Stromal cell of bone marrow (primary cell): ENCODE measurements around the gene MAL.

Source experiments
- DNase-seq: peaks from one replicate; pipeline ENCODE4 v3.0.0-alpha.2; 2012; ENCODE audit warnings: low read depth

Gene MAL

DNA sequence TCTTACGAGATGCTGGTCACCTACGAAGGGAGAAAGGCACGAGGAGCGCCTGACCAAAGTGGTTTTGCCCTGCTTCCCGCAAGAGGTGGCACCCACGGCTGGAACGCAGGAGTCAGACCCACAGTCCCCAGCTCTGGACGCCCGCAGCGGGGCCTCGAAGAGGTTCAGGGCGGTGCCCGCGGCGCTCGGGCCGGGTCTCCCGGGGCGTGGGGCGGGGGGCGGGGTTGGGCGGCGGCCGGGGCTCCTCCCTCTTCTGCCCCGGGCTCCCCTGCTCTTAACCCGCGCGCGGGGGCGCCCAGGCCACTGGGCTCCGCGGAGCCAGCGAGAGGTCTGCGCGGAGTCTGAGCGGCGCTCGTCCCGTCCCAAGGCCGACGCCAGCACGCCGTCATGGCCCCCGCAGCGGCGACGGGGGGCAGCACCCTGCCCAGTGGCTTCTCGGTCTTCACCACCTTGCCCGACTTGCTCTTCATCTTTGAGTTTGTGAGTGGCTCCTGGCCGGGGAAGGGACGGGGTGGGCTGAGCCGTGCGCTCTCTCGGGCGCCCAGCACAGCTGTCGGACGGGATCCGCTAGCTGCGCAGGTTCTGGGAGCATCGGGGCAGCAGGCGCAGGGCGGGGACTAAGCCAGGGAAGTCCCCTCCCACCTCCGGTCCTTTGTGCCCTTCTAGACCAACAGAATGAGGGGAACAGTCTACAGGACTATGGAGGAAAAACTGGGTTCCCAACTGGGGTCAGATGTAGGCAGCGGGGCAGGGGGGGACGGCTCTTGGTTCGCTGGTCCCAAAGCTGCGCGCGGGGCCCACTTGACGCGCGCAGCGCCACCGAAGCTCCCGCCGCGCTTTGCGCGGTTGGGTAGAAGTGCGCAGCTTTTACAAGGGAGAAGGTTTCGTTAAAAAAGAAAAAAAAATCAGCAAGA is at the start of gene MAL:
TSS of gene MAL (plus strand) at position 303 of the 914 bp plus-strand sequence. CDS start at position 388, 85 bp downstream.
- no peak for DNase-seq

DNA sequence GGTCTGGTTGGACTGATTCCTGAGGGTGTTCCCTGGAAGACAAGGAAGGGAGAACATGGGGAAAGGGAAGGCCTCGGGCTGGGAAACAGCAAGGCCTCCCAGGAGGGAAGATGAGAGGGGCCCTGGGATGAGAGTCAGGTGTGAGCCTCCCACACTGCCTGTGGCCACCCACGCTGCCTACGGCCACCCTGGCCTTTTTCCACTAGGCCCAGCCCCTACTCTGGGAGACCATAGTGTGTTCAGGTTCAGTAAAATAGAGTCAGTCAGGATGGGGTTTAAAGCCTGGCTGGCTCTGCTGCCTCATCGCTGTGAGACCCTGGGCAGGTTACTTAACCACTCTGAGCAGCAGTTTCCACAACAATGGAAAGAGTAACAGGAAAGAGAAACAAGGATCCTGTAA is 47.7 kb upstream of the MAL start:
- DNase-seq: no peak

DNA sequence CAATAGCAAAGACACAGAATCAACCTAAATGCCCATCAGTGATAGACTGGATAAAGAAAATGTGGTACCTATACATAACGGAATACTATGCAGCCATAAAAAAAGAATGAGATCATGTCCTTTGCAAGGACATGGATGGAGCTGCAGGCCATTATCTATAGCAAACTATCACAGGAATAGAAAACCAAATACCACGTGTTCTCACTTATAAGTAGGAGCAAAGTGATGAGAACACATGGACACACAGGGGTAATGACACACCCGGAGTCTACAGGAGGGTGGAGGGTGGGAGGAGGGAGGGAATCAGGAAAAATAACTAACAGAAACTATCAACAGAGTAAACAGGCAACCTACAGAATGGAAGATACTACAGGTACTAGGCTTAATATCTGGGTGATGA is 46.6 kb upstream of the MAL start:
- DNase-seq: no peak

DNA sequence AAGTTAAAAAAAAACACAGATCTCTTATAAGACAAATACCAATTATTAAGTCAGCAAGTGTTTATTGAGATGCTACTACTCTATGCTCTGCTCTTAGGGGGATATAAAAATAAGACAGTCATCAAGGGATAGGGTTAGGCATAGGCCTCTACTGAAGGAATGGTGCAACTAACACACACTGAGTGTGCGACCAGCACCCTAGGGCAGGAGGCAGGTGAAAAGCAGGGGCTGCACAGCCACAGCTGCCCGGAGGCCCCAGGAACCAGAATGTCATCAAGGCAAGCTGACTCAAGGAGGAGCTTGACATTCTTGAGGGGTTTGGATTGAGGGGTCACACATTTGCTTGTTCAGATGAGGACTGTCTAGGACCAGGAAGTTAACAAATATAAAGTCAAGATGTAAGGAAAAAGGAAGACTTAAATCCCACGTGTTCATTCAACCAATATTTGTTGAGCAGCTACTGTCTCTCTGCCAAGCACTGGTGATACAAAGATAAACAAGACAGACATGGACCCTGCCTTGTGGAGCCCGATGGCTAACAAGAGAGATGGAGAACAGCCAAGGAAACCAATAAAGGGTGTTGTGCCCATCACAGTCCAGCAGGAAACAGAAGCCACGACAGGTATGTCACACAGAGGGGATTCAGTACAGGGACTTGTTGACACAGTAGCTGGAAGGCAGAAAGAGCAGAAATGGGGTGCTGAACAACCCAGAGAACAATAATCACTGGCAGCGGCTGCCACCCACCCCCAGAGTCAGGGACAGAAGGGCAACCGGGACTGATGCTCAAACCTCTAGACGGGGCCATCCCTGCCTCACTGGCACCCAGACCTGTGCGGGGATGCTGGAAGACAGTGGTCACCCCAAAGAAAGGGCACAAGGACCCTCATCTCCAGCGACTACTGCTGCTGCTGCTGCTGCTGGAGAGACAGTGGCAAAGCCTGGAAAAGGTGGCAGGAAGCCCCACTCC is 45.8 kb upstream of the MAL start:
- DNase-seq: no peak

DNA sequence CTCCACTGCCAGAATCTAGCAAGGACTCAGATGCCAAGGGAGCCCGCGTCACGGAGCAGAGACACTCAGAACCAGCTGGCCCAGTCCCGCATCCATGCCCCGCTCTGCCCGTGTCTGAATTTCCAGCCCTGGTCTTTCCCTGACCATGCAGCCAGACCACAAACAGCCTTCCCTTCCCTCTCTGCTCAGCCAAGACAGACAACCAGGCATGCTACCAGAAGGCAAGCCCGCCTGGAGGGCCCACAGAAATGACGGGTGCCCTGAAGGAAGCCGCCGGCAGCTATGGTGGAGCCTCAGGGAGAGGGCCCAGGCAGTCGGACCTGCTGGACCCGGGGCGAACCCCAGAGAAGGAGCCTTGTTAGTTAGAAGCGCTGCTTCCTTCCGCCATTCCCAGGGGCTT is 45.1 kb upstream of the MAL start:
- no peak for DNase-seq

DNA sequence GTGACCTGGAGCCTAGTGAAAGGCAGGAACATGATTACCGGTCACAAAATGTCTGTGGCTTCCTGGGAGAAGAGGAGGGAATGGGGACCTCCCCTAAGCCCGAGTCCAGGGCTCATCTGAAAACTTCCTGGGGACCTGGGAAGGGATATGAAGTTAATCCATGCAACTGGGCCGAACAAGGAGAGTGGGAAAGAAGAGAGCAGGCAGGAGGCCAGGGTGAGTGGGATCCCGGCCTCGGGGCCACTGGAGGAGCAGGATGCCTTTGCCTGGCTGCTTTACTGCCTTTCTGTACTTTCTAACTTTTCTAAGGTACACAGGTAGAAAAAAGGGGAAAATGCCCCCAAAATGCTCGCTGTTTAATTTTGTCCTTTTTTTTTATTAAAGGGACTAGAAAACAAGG is 43.4 kb upstream of the MAL start:
- DNase-seq: no peak

DNA sequence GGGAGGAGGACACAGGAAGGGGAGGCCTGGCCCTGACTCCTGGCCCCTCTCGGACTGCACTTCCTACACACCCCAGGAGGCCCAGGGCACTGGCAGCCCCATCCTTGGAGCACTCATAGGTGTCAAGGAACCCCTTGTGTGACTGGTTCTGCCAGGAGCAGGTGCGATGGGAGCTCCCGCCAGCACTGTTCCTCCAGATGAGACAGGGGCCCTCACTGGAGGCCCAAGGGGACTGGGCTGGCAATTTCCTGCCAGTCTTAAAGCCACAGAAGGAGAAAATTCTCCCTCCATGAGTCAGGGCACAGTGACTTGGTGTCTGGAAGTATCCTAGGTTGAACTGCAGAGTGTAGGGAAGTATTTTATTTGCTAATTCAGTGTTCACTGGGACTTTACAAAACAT is 42.8 kb upstream of the MAL start:
- peak; percentile 3 for DNase-seq

DNA sequence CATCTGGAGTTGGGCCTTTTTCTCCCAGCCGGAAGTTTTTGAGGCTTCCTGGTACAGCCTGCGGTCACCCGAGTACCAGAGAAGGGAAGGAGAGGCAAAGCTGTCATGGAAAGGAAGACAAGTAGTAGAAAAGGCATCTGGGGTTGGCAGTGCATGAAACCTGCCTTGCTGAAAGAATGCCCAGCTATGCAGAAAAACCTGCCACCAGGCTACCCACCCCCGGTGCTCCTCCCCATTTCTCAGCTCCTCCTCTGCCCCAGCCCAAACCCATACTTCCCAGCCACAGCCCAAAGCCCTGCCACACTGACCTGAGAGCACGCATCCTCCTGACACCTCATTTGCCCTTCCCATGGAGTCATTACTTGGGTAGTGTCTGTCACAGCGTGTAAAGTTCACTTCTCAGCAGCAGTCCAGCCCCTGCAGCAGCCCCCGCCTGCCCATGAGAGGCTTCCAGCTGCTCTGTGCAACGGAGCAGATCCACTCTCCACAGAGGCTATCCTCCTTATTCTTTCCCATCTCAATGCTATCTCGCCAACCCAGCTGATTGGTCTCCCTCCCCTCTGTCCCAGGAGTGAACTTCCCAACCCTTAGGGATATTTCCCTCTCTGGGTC is 40.4 kb upstream of the MAL start:
- DNase-seq: no peak

DNA sequence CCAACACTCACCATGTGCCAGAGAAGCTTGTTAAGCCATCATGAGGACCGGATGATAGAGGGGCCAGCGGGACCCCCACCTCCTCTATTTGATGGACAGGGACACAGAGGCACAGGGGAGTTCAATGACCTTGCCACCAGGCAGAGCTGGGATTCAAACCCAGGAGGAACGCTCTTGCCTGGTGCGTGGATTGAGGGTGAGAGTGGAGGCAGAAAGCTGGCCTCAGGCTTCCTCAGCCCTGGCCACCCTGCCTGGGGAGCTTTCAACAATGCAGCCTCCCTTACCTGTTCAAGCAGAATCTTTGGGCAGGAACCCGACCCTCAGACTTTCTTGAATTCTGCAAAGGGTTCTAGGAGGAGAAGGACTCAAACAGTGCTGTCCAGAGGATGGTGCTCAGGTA is 39.9 kb upstream of the MAL start:
- DNase-seq: no peak

DNA sequence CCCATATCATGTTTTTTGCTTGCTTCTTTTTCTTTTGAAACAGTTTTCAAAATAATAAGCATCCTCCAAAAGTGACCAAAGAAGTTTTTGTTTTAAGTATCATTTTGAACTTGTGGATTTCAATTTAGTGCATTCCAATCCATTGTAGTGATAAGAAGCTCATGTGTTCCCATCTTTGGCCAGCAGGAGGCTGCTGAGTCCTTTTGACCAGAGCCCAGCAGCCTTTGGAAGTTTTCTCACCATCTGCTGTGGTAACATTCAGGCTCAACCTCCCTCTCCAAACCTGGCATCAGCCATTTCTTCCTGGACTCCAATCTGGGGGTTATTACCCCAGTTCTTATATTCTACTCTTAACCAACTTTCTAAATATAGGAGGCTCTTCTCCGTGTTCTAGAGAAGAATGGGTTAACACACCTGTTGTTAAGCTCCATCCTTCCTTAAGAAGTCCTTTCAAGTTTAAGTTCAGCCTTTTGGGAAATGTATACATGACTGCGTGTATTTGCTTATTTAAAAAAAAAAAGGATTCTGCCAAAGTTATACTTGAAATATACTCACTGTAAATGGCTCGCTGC is 39.0 kb upstream of the MAL start:
- peak; percentile 47 for DNase-seq

DNA sequence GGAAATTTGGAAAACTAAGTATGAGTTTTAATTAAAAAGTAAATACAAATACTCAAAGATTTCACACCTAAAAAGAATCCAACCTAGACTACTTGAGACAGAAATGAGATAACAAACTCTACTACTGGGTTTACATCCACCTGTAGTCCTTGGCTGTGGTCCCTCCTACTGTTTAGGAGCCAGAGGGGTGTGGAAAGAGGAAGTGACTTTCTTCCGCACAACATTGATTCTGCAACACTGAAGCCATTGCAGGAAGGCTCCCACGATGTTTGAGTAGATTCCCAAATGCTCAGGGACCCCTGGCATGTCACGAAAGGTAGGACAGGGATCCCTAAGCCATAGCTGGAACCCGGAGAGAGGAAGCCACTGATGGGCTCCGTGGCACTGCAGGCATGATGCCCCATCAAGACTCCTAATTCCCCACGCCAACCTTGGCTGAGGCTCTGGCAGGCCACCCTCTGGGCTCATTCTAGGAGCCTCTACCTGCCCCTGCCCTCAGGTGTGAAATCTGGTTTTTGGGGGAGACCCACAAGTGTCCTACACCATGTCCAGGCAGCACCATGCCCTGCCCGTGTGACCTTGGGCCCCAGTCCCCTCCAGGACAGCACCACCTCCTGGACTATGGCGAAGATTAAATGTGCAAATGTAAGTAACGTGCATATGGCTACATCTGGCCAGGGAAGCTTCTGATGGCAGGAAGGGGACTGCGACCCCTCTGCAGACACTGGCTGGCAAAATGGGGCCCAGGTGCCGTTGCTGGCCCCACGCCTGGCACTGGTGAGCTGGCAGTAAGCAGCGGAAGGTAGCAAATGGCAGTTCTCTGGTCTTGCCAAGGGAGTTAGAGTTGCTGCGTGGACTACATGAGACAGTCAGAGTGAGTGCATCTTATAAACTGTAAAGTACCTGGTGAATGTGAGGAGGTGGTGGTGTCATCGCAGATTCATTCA is 38.2 kb upstream of the MAL start:
- no peak for DNase-seq

DNA sequence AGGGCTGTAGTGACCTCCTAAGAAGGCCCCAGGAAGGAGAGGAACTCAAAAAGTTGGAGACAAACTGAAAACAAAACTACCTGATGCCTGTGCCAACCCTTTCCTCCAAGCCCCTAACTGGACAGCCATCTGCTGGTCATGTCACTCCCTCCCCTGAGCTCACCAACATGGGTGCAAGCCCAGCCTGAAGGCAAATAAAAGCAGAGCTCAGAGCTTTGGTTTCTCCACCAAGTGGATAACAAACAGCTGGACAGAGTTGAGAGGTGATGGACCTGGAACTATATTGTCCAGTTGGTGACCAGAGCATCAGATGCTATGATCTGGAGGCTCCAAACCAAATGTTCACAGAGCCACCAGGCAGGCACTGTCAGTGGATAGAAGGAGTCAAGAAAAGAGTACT is 34.6 kb upstream of the MAL start:
- no peak for DNase-seq

DNA sequence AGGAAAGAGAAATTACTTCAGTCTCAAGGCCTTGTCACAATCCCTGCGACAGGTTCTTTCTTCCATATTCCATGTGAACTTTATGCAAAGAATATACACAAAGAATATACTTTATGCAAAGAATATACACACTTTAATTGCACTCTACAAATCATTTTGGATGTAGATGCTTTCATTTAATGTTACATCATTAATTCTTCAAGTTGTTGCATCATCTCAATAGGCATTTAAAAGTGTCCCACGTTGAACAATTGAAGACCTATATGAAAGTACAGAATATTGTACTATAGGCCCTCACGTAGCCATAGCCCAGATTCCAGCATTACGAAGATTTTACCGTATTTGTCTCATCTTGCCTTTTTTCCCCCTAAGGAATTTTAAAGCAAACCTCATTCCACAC is 33.1 kb upstream of the MAL start:
- no peak for DNase-seq

DNA sequence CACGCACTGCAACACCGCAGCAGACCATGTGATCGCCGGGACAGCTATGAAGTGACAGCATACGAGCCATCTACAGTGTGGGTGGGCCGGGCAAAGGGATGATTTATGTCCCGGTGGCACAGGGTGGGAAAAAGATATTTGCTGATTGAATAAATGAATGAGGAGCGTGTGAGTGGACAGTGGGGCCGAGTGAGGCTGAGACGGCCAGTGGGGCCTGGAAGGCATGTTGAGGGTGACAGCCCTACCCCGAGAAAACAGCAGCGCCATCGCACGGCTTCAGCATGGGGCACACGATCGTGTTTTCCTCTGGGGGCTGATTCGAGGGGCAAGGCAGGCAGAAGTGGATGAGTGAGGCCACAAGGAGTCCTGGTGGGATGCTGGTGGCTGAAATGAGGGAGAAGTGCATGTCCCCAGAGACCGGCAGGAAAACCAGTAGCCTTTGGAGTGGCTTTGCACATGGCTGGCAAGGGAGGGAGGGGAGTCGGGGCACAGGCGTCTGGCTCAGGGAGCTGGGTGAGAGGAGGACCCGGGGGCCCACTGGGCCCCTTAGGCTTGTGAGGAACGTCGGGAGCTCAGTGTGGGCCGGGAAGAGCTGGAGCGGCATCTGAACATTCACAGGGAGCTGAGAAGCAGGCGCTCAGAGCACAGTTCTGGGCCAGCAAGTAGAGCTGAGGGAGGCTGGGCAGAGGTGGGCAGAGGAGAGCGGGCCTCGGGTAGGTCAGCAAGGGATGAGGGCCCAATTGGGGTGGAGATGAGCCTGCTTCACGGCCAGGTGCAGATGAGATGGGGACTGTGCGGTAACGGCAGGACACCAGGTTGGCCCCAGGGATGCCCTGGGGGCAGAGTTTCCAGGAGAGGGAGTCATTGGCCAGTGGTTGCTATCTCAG is 32.1 kb upstream of the MAL start:
- DNase-seq: no peak

DNA sequence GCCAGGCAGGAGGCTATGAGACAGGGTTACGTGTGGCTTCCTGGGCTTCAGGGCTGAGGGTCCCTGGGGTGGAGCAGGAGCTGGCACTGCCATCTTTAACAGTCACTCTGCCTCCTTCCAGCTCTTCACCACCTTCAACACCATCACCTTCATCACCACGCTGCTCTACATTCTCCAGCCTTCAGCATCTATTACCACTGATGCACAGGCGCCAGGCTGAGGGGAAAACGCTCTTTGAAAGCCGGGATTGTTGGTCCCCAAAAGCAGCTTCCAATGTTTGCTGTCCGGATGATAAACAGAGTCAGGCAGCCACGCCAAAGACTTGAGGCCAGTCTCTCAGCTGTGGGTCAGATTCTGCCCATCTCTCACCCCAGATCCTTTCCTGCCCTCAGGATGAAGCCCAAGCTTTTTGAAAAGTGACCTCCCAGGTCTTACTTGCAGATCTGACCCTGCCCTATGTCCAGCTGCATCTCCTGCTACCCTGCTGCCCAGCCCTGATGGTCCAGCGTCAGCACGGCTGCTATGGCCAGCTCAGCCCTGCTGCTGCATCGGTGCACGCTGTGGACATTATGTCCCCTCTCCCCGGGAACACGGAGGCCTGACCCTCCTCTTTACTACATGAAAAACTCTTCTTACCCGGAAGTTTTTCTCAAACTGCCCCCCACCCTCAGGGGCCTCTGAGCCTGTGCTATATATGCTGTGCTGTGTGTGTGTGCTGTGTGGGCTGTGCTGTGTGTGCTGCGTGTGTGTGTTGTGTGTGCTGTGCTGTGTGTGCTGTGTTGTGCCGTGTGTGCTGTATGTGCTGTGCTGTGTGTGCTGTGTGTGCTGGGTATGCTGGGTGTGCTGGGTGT is 31.2 kb upstream of the MAL start:
- no peak for DNase-seq

DNA sequence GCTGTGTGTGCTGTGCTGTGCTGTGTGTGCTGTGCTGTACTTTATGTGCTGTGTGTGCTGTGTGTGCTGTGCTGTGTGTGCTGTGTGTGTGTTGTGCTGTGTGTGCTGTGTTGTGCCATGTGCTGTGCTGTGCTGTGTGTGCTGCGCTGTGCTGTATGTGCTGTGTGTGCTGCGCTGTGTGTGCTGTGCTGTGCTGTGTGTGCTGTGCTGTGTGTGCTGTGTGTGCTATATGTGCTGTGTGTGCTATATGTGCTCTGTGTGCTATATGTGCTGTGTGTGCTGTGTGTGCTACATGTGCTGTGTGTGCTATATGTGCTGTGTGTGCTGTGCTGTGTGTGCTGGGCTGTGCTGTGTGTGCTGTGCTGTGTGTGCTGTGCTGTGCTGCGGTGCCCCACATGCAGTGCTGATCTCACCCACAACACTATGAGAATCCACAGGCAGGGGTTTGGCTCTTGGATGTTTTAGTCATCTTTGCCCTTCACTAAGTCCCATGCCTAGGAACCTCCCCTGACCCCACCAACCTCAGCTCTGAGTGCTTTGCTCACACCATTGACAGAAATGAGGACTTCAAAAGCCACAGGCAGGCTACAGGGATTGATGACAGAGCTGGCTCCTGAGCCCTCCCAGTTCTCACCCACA is 30.5 kb upstream of the MAL start:
- no peak for DNase-seq

DNA sequence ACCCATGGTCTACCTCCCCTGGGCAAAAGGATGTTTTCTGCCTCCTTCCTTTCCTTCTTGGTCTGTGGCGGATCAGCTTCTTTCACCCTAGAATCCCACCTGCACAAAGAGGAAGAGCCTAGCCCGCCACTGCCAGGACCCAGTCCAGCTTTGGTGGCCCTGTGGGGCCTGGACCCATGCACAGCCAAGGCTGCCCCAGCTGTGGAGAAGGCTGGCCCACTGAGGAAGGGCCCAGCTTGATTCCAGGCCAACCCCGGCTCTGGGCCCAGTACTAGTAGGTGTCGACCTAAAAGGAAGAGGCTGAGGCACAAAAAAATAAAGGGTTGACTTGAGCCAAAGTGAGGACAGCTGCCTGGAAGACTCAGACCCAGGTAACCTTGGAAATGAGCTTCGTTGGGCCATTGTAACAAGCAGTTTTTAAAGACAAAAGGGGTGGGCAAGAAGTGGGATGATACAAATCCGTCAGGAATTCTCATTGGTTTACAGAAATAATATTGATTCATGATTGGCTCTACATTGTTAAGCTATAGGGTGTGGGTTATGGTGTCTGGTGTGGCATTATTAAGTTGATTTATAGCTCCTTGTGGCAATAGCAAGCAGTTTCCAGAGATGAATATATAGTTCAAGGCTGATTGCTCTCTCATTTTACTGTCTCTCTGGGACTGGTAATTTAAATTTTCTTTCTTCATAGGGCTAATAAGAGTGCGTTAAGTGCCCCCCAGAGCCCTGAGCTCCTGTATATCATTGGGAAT is 29.8 kb upstream of the MAL start:
- no peak for DNase-seq
